PC-3 (cell line): Measurements from ENCODE around the gene KCNIP4. TPM values are rescaled to one million over a fixed set of nuclear protein-coding genes. Genes with fewer than 3 reads are reported as not detected.

Experiments used
- ATAC-seq: fragments of 200-7000 bp; cut with Tn5 transposase; 2 replicates; pipeline ENCODE4 v1.9.1; 2020; ENCODE audit warnings: mild to moderate bottlenecking, moderate library complexity
- BruUV-seq: library from RNA; stranded (reverse); fragments of 400-500 nt; replicated peaks from 2 replicates; lab custom pipeline; 2021; lab: Mats Ljungman, UMichigan
- CTCF ChIA-PET: fragments of 300-600 bp; sonication (Branson Sonifier 250); formaldehyde crosslinking; loops from one replicate; lab custom pipeline; 2022; ENCODE audit warnings: antibody characterized with exemption; lab: Charles Lee
- POLR2A ChIA-PET: fragments of 300-600 bp; sonication (Branson Sonifier 250); formaldehyde crosslinking; loops from one replicate; lab custom pipeline; 2022; ENCODE audit warnings: antibody characterized with exemption; ENCODE audit not compliant: unreplicated experiment; lab: Charles Lee
- DNase-seq: peaks from one replicate; pipeline ENCODE4 v3.0.0-alpha.2; 2015
- H2AFZ ChIP-seq: fragments of 300-600 bp; sonication (generic); 2 replicates; pipeline ENCODE4 v1.6.0; 2016; ENCODE audit warnings: antibody characterized with exemption, low read length
- H3F3A ChIP-seq: fragments of 300-600 bp; sonication (generic); one replicate; pipeline ENCODE4 v1.6.0; 2017; ENCODE audit warnings: antibody characterized with exemption, low read length, control low read depth, mild to moderate bottlenecking; ENCODE audit not compliant: unreplicated experiment
- H3K27ac ChIP-seq: fragments of 300-600 bp; sonication (generic); 2 replicates; pipeline ENCODE4 v1.5.1; 2016; ENCODE audit warnings: mild to moderate bottlenecking, low read length
- H3K27me3 ChIP-seq: fragments of 300-600 bp; sonication (generic); 2 replicates; pipeline ENCODE4 v1.6.1; 2016; ENCODE audit warnings: low read length, mixed read lengths
- H3K36me3 ChIP-seq: fragments of 300-600 bp; sonication (generic); 2 replicates; pipeline ENCODE4 v1.6.1; 2016; ENCODE audit warnings: low read depth, mixed run types, low read length, mixed read lengths
- H3K4me1 ChIP-seq: fragments of 300-600 bp; sonication (generic); 2 replicates; pipeline ENCODE4 v1.5.1; 2016; ENCODE audit warnings: low read length; ENCODE audit not compliant: insufficient read depth
- H3K4me2 ChIP-seq: fragments of 300-600 bp; sonication (generic); 2 replicates; pipeline ENCODE4 v1.6.0; 2016; ENCODE audit warnings: low read length
- H3K4me3 ChIP-seq: fragments of 300-600 bp; sonication (generic); 2 replicates; pipeline ENCODE4 v1.5.1; 2016; ENCODE audit warnings: mild to moderate bottlenecking, low read length, mixed read lengths
- H3K79me2 ChIP-seq: fragments of 300-600 bp; sonication (generic); 2 replicates; pipeline ENCODE4 v1.6.1; 2017; ENCODE audit warnings: low read length, mixed read lengths
- H3K9ac ChIP-seq: fragments of 300-600 bp; sonication (generic); 2 replicates; pipeline ENCODE4 v1.6.0; 2016; ENCODE audit warnings: mild to moderate bottlenecking, low read length
- H3K9me2 ChIP-seq: fragments of 300-600 bp; sonication (generic); replicated peaks from 2 replicates; pipeline ENCODE4 v1.6.1; 2016; ENCODE audit warnings: mixed run types, low read length, mixed read lengths
- H3K9me3 ChIP-seq: fragments of 300-600 bp; sonication (generic); 2 replicates; pipeline ENCODE4 v1.6.1; 2016; ENCODE audit warnings: low read length, mixed read lengths
- H4K20me1 ChIP-seq: fragments of 300-600 bp; sonication (generic); 2 replicates; pipeline ENCODE4 v1.6.1; 2016; ENCODE audit warnings: low read length, mixed read lengths
- EZH2 ChIP-seq: fragments of 300-600 bp; sonication (generic); IDR thresholded peaks from one replicate; pipeline ENCODE4 v1.6.1; 2017; ENCODE audit warnings: antibody characterized with exemption, mild to moderate bottlenecking, low read length; ENCODE audit not compliant: unreplicated experiment
- EZH2phosphoT487 ChIP-seq: fragments of 300-600 bp; sonication (generic); IDR thresholded peaks from 2 replicates; pipeline ENCODE4 v1.6.1; 2018; ENCODE audit warnings: mild to moderate bottlenecking, antibody characterized with exemption, low read length, borderline replicate concordance
- intact Hi-C: fragments of 100-400 bp; cut with micrococcal nuclease; formaldehyde crosslinking; loops from 2 replicates; pipeline ENCODE4 v1.9.0; 2023
- total RNA-seq: library from RNA; depleted of rRNA; stranded (reverse); fragments of >200 nt; gene quantifications from 2 replicates; pipeline ENCODE4 v1.2.3, GENCODE V29; 2014
- TF ChIP-seq, protein P1 (sequence below): fragments of 300-600 bp; sonication (generic); conservative IDR thresholded peaks from 2 replicates; pipeline ENCODE4 v1.5.1; 2017; ENCODE audit warnings: antibody characterized with exemption, low read depth, mild to moderate bottlenecking, low read length

KCNIP4 gene
- total RNA-seq, 1 experiment from 2014 or later: not detected

DNA sequence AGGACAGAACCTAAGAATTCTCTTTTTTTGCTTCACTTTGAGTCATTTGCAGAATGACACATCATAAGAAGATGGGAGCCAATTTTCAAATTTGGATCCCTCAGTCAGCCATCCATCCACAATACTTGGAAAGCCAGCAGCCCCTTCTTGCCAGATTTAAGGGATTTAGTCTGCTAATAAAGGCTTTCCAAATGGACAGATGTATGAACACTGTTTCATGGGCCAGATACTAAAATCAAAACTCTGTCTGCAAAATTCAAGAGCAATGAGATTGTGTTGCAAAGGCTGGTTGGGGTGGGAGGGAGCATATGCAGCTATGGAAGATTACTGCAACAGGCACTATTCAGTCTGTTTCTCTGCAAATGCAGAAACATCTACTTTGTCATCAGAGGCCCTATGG lies 37.7 kb upstream of the KCNIP4 start:
- TF ChIP-seq EZH2: no peak
- TF ChIP-seq EZH2phosphoT487: no peak
- TF ChIP-seq, protein P1, sequence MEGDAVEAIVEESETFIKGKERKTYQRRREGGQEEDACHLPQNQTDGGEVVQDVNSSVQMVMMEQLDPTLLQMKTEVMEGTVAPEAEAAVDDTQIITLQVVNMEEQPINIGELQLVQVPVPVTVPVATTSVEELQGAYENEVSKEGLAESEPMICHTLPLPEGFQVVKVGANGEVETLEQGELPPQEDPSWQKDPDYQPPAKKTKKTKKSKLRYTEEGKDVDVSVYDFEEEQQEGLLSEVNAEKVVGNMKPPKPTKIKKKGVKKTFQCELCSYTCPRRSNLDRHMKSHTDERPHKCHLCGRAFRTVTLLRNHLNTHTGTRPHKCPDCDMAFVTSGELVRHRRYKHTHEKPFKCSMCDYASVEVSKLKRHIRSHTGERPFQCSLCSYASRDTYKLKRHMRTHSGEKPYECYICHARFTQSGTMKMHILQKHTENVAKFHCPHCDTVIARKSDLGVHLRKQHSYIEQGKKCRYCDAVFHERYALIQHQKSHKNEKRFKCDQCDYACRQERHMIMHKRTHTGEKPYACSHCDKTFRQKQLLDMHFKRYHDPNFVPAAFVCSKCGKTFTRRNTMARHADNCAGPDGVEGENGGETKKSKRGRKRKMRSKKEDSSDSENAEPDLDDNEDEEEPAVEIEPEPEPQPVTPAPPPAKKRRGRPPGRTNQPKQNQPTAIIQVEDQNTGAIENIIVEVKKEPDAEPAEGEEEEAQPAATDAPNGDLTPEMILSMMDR: no peak
- Histone ChIP-seq H3K36me3 (no peaks in the 10 kb centered on the region), H3K9me2 (no peaks in the 10 kb centered on the region), H3K27me3 (no peaks in the 10 kb centered on the region), H4K20me1 (no peaks in the 10 kb centered on the region), H3K79me2 (no peaks in the 10 kb centered on the region), H3K4me3 (no peak overlapping the region), H3K9ac (no peak overlapping the region), H3K9me3 (no peaks in the 10 kb centered on the region), H2AFZ (no peak overlapping the region), H3K4me2 (no peak overlapping the region), H3F3A (no peaks in the 10 kb centered on the region), H3K4me1 (no peaks in the 10 kb centered on the region), H3K27ac (no peak overlapping the region)
- CTCF ChIA-PET: no interaction called here
- ATAC-seq (no peak), DNase-seq (no peak)
- BruUV-seq: no TSS peak
- intact Hi-C loops: no loop called here
- POLR2A ChIA-PET: no interaction called here

DNA sequence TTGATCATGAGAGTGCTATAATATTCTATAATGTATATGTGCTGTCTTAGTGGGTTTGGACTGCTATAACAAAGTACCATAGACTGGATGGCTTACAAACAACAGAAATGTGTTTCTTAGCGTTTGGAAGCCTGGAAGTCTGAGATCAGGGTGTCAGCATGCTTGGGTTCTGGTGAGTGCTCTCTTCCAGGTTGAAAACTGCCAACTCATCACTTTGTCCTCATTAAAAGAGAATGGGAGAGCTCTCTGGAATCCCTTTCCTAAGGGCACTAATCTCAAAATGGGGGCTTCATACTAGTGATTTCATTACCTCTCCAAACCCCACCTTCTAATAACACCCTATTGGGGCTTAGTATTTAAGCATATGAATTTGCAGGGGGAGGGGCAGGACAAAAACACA lies 33.5 kb upstream of the KCNIP4 start:
- Histone ChIP-seq H3K9me2 (no peaks in the 10 kb centered on the region), H3K36me3 (no peaks in the 10 kb centered on the region), H3K9ac (no peak overlapping the region), H4K20me1 (no peaks in the 10 kb centered on the region), H3K79me2 (no peaks in the 10 kb centered on the region), H3F3A (no peaks in the 10 kb centered on the region), H3K27ac (no peak overlapping the region), H3K27me3 (no peaks in the 10 kb centered on the region), H2AFZ (no peak overlapping the region), H3K4me2 (no peak overlapping the region), H3K4me3 (no peak overlapping the region), H3K4me1 (no peaks in the 10 kb centered on the region), H3K9me3 (no peaks in the 10 kb centered on the region)
- DNase-seq (no peak), ATAC-seq (no peak)
- TF ChIP-seq, protein P1: no peak
- TF ChIP-seq EZH2phosphoT487 (no peak), EZH2 (no peak)
- ChIA-PET CTCF (no interaction called here), POLR2A (no interaction called here)
- no TSS peak for BruUV-seq
- intact Hi-C loops: no loop called here

DNA sequence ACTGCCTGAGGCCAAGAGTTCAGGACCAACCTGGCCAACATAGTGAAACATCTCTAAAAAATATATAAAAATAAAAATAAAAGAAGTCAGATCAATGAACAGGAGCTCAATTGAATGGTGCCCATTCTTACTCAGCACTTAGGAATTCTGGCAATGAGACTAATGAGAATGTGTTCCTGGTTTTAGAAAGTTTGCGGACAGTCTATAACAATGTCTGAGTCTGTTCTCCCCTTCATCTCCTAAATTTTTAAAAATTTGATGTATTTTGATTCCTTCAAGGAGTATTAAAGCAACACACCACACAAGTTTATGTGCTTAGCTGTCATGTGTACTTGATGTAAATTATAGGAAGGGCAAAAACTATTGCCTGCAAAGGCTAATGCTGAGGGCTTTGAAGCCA lies 30.6 kb upstream of the KCNIP4 start:
- ATAC-seq (no peak), DNase-seq (no peak)
- Histone ChIP-seq H3K4me2 (no peak overlapping the region), H3K9ac (no peak overlapping the region), H3K4me3 (no peak overlapping the region), H3K27me3 (no peaks in the 10 kb centered on the region), H3K9me2 (no peaks in the 10 kb centered on the region), H4K20me1 (no peaks in the 10 kb centered on the region), H3K36me3 (no peaks in the 10 kb centered on the region), H3K79me2 (no peaks in the 10 kb centered on the region), H3F3A (no peaks in the 10 kb centered on the region), H2AFZ (no peak overlapping the region), H3K9me3 (no peaks in the 10 kb centered on the region), H3K27ac (no peak overlapping the region), H3K4me1 (no peaks in the 10 kb centered on the region)
- CTCF ChIA-PET: no interaction called here
- TF ChIP-seq EZH2 (no peak), EZH2phosphoT487 (no peak)
- TF ChIP-seq, protein P1: no peak
- intact Hi-C loops: no loop called here
- POLR2A ChIA-PET: no interaction called here
- BruUV-seq: no TSS peak
